K562 (cell line): ENCODE measurements around the gene CPLX3. TPM values are rescaled to one million over a fixed set of nuclear protein-coding genes. Genes with fewer than 3 reads are reported as not detected.

Source experiments
- CGGBP1 ChIP-seq: fragments of 250-450 bp; sonication (Bioruptor Pico); IDR thresholded peaks from 2 replicates; pipeline ENCODE4 v1.9.0; 2021; ENCODE audit warnings: mild to moderate bottlenecking
- CREM ChIP-seq: IDR thresholded peaks from 2 replicates; pipeline ENCODE4 v1.6.1; 2014; ENCODE audit warnings: antibody characterized with exemption, low read depth
- ESRRA ChIP-seq: fragments of 450-650 bp; IDR thresholded peaks from 2 replicates; pipeline ENCODE4 v1.6.1; 2014; ENCODE audit warnings: low read depth, mild to moderate bottlenecking, moderate library complexity, borderline replicate concordance
- EZH2 ChIP-seq: IDR thresholded peaks from 2 replicates; pipeline ENCODE4 v1.6.1; 2012; ENCODE audit warnings: low read depth, mild to moderate bottlenecking, inconsistent platforms, low read length, borderline replicate concordance
- HOXB6 ChIP-seq: fragments of 250-450 bp; sonication (Bioruptor Pico); IDR thresholded peaks from 2 replicates; pipeline ENCODE4 v1.5.1; 2022; ENCODE audit warnings: mild to moderate bottlenecking, borderline replicate concordance
- MAZ ChIP-seq, 2 experiments: fragments of 450-650 bp in 1 of 2; sonication (generic) in 1 of 2; formaldehyde crosslinking; IDR thresholded peaks in 1 of 2; conservative IDR thresholded peaks in 1 of 2; 2 replicates each; pipeline versions ENCODE4 v1.4.0 to v1.5.0; 2020; ENCODE audit warnings: mild to moderate bottlenecking in 1 of 2, missing genetic modification reagents in 1 of 2
- NCOA4 ChIP-seq: fragments of 450-650 bp; IDR thresholded peaks from 2 replicates; pipeline ENCODE4 v1.6.1; 2018; ENCODE audit warnings: mild to moderate bottlenecking; ENCODE audit not compliant: partially characterized antibody
- PHF21A ChIP-seq: fragments of 450-650 bp; IDR thresholded peaks from 2 replicates; pipeline ENCODE4 v1.6.1; 2017; ENCODE audit warnings: low read depth, borderline replicate concordance
- SMARCB1 ChIP-seq: IDR thresholded peaks from 2 replicates; pipeline ENCODE4 v1.6.1; 2011; ENCODE audit warnings: improper control_type of control experiment, low read depth; ENCODE audit not compliant: insufficient read length
- TEAD2 ChIP-seq: fragments of 450-650 bp; IDR thresholded peaks from 2 replicates; pipeline ENCODE4 v1.6.1; 2016; ENCODE audit warnings: missing genetic modification characterization, control low read depth, missing compliant biosample characterization
- TFAP4 ChIP-seq: sonication (generic); formaldehyde crosslinking; IDR thresholded peaks from 2 replicates; pipeline ENCODE4 v1.8.0; 2022; ENCODE audit warnings: missing genetic modification reagents, mild to moderate bottlenecking, moderate library complexity, borderline replicate concordance
- TFE3 ChIP-seq: fragments of 450-650 bp; formaldehyde crosslinking; IDR thresholded peaks from 2 replicates; pipeline ENCODE4 v1.4.0; 2020; ENCODE audit warnings: mild to moderate bottlenecking, mixed read lengths
- THRB ChIP-seq: fragments of 450-650 bp; formaldehyde crosslinking; conservative IDR thresholded peaks from 2 replicates; pipeline ENCODE4 v1.4.0; 2022; ENCODE audit warnings: mild to moderate bottlenecking, missing genetic modification characterization
- ZNF3 ChIP-seq: fragments of 250-450 bp; sonication (Bioruptor Pico); IDR thresholded peaks from 2 replicates; pipeline ENCODE4 v1.5.0; 2021; ENCODE audit warnings: mild to moderate bottlenecking, moderate library complexity
- ZNF395 ChIP-seq: fragments of 200-800 bp; sonication (Bioruptor generic); IDR thresholded peaks from 2 replicates; pipeline ENCODE4 v1.6.1; 2017; ENCODE audit warnings: missing genetic modification characterization, missing compliant biosample characterization
- ZNF408 ChIP-seq: fragments of 250-450 bp; sonication (Bioruptor Pico); IDR thresholded peaks from 2 replicates; pipeline ENCODE4 v1.4.0; 2020; ENCODE audit warnings: low read depth, mild to moderate bottlenecking, moderate library complexity
- polyA plus RNA-seq, 8 experiments: library from polyadenylated mRNA; depleted of rRNA in 4 of 8; stranded (reverse) in 5 of 8; unstranded in 3 of 8; fragments of >200 nt; fragmentation: Nextera tagmentation in 2 of 8; fragmentation: Illumina TruSeq in 1 of 8; extraction: Ambion mirVana in 2 of 8; extraction: Trizol in 1 of 8; gene quantifications; 2 replicates each; pipeline versions ENCODE4 v1.2.1 to v1.2.3, GENCODE V29; 2011 to 2014; ENCODE audit warnings: inconsistent platforms in 1 of 8, missing spikeins in 1 of 8
- total RNA-seq, 7 experiments: library from RNA; depleted of rRNA in 6 of 7; stranded (reverse); fragments of >200 nt in 6 of 7; fragmentation: Illumina TruSeq in 2 of 7; extraction: Trizol in 2 of 7; gene quantifications; 2 replicates each; pipeline versions ENCODE4 v1.2.1 to v1.2.3, GENCODE V29; 2011 to 2021; ENCODE audit warnings: low replicate concordance in 1 of 7
- TF ChIP-seq, protein P1 (sequence below): fragments of 450-650 bp; IDR thresholded peaks from 2 replicates; pipeline ENCODE4 v1.6.1; 2016; ENCODE audit warnings: low read depth, mild to moderate bottlenecking, moderate library complexity
- TF ChIP-seq, protein P2 (sequence below): fragments of 450-650 bp; IDR thresholded peaks from 2 replicates; pipeline ENCODE4 v1.6.1; 2016; ENCODE audit warnings: borderline replicate concordance

The CPLX3 gene
- total and polyA plus RNA-seq, 9 of the 15 experiments (the other 6 are each of a cell fraction or from before 2014, with no cell fraction given) = not detected

- TF ChIP-seq TFE3 (CRISPR knock-in tag) = no peak
- no peak for TF ChIP-seq CGGBP1
- TF ChIP-seq, protein P1, sequence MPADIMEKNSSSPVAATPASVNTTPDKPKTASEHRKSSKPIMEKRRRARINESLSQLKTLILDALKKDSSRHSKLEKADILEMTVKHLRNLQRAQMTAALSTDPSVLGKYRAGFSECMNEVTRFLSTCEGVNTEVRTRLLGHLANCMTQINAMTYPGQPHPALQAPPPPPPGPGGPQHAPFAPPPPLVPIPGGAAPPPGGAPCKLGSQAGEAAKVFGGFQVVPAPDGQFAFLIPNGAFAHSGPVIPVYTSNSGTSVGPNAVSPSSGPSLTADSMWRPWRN = no peak
- TF ChIP-seq ZNF395 (CRISPR knock-in tag) = no peak
- TF ChIP-seq PHF21A = no peak
- TF ChIP-seq THRB (CRISPR knock-in tag) = no peak
- TF ChIP-seq, protein P2, sequence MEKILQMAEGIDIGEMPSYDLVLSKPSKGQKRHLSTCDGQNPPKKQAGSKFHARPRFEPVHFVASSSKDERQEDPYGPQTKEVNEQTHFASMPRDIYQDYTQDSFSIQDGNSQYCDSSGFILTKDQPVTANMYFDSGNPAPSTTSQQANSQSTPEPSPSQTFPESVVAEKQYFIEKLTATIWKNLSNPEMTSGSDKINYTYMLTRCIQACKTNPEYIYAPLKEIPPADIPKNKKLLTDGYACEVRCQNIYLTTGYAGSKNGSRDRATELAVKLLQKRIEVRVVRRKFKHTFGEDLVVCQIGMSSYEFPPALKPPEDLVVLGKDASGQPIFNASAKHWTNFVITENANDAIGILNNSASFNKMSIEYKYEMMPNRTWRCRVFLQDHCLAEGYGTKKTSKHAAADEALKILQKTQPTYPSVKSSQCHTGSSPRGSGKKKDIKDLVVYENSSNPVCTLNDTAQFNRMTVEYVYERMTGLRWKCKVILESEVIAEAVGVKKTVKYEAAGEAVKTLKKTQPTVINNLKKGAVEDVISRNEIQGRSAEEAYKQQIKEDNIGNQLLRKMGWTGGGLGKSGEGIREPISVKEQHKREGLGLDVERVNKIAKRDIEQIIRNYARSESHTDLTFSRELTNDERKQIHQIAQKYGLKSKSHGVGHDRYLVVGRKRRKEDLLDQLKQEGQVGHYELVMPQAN = no peak
- TF ChIP-seq ZNF408 (CRISPR knock-in tag) = no peak
- no peak for TF ChIP-seq ESRRA
- no peak for TF ChIP-seq ZNF3 (CRISPR knock-in tag)
- peak in 1 of 2 experiments; percentile 50; a peak in 1 of 4 replicates for TF ChIP-seq MAZ (CRISPR knock-in tag; conservative IDR thresholded peaks at IDR 0.05 in 1 of 2, IDR thresholded peaks at IDR 0.05 in 1 of 2)
- TF ChIP-seq SMARCB1 = no peak
- TF ChIP-seq EZH2 = no peak
- peak; percentile 42; the same call in 1 of the 2 replicates for TF ChIP-seq TFAP4 (CRISPR knock-in tag)
- TF ChIP-seq TEAD2 = no peak
- TF ChIP-seq HOXB6 (CRISPR knock-in tag) = no peak
- no peak for TF ChIP-seq NCOA4
- peak; percentile 50; the same call in 1 of the 2 replicates for TF ChIP-seq CREM
Measured at GRCh38 chr15:74787251-74788041, 39.0 kb upstream of the CPLX3 start (continued).
